Osteoblast (primary cell): Measurements from ENCODE around the gene OR4P4. TPM values are rescaled to one million over a fixed set of nuclear protein-coding genes. Genes with fewer than 3 reads are reported as not detected.

Experiments used
- DNase-seq: peaks from one replicate; pipeline ENCODE4 v3.0.0; 2011; ENCODE audit warnings: low spot score, mixed read lengths; ENCODE audit not compliant: insufficient read length; ENCODE audit errors: missing footprints
- H2AFZ ChIP-seq: 2 replicates; pipeline ENCODE4 v1.6.0; 2011; ENCODE audit warnings: mild to moderate bottlenecking, low read length
- H3K27ac ChIP-seq: 2 replicates; pipeline ENCODE4 v1.5.1; 2011; ENCODE audit warnings: mild to moderate bottlenecking, low read depth, low read length, moderate library complexity
- H3K27me3 ChIP-seq: 2 replicates; pipeline ENCODE4 v1.6.0; 2012; ENCODE audit warnings: mild to moderate bottlenecking, control low read depth, inconsistent platforms, low read length, moderate library complexity; ENCODE audit not compliant: insufficient read depth
- H3K36me3 ChIP-seq: 2 replicates; pipeline ENCODE4 v1.5.1; 2011; ENCODE audit warnings: mild to moderate bottlenecking, low read length, control low read depth, moderate library complexity; ENCODE audit not compliant: insufficient read depth
- H3K4me1 ChIP-seq: 2 replicates; pipeline ENCODE4 v1.5.1; 2011; ENCODE audit warnings: mild to moderate bottlenecking, low read length, control low read depth, moderate library complexity; ENCODE audit not compliant: insufficient read depth
- H3K4me2 ChIP-seq: 2 replicates; pipeline ENCODE4 v1.6.0; 2011; ENCODE audit warnings: mild to moderate bottlenecking, low read length; ENCODE audit not compliant: insufficient read depth
- H3K4me3 ChIP-seq: fragments of 200-600 bp; sonication (generic); 3 replicates; pipeline ENCODE4 v1.5.1; 2012; ENCODE audit warnings: mild to moderate bottlenecking, low read length, inconsistent platforms; ENCODE audit not compliant: insufficient read depth
- H3K79me2 ChIP-seq: 2 replicates; pipeline ENCODE4 v1.6.0; 2012; ENCODE audit warnings: mild to moderate bottlenecking, low read length, control low read depth, inconsistent platforms; ENCODE audit not compliant: insufficient read depth
- H3K9me3 ChIP-seq: 2 replicates; pipeline ENCODE4 v1.5.1; 2011; ENCODE audit warnings: low read depth, low read length, control low read depth
- H4K20me1 ChIP-seq: 2 replicates; pipeline ENCODE4 v1.6.0; 2012; ENCODE audit warnings: mild to moderate bottlenecking, low read length, control low read depth; ENCODE audit not compliant: insufficient read depth
- total RNA-seq: library from RNA; depleted of rRNA; stranded (reverse); fragments of >200 nt; gene quantifications from 2 replicates; pipeline ENCODE4 v1.2.3, GENCODE V29; 2012
- TF ChIP-seq, protein P1 (sequence below): IDR thresholded peaks from 2 replicates; pipeline ENCODE4 v1.5.1; 2011; ENCODE audit warnings: mild to moderate bottlenecking, low read depth, low read length, moderate library complexity; ENCODE audit errors: extremely low read depth

Gene OR4P4
- not detected in 2 replicates for total RNA-seq

DNA sequence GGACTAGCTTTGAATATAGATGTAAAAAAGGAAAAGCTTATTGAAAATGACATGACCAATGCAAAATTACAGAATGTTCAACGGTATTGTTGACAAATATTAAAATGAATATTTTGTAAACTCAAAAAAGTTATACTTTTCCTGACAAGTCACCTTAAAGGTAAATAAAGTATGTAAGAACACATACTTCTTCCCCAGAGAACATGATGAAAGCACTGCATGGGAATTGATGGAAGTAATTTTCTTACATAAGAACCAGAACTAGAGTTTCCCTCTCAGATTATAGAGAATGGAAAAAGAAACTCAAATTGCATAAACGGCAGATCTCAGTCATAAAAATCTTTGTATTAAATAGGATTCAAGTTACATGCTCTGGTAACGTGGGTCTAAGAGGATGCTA, at the start of gene OR4P4:
TSS of gene OR4P4 (plus strand) at position 301 of the 400 bp plus-strand sequence.
- no peaks in the 10 kb centered on the region for H3K79me2 ChIP-seq
- H3K27me3 ChIP-seq: no peaks in the 10 kb centered on the region
- no peaks in the 10 kb centered on the region for H4K20me1 ChIP-seq
- DNase-seq: no peak
- no peaks in the 10 kb centered on the region for H3K9me3 ChIP-seq
- no peak within 1 kb of the TSS for H2AFZ ChIP-seq
- H3K4me1 ChIP-seq: no peaks in the 10 kb centered on the region
- TF ChIP-seq, protein P1, sequence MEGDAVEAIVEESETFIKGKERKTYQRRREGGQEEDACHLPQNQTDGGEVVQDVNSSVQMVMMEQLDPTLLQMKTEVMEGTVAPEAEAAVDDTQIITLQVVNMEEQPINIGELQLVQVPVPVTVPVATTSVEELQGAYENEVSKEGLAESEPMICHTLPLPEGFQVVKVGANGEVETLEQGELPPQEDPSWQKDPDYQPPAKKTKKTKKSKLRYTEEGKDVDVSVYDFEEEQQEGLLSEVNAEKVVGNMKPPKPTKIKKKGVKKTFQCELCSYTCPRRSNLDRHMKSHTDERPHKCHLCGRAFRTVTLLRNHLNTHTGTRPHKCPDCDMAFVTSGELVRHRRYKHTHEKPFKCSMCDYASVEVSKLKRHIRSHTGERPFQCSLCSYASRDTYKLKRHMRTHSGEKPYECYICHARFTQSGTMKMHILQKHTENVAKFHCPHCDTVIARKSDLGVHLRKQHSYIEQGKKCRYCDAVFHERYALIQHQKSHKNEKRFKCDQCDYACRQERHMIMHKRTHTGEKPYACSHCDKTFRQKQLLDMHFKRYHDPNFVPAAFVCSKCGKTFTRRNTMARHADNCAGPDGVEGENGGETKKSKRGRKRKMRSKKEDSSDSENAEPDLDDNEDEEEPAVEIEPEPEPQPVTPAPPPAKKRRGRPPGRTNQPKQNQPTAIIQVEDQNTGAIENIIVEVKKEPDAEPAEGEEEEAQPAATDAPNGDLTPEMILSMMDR: no peak
- H3K4me2 ChIP-seq: no peak within 1 kb of the TSS
- no peak within 1 kb of the TSS for H3K4me3 ChIP-seq
- no peaks in the 10 kb centered on the region for H3K36me3 ChIP-seq
- no peak within 1 kb of the TSS for H3K27ac ChIP-seq

DNA sequence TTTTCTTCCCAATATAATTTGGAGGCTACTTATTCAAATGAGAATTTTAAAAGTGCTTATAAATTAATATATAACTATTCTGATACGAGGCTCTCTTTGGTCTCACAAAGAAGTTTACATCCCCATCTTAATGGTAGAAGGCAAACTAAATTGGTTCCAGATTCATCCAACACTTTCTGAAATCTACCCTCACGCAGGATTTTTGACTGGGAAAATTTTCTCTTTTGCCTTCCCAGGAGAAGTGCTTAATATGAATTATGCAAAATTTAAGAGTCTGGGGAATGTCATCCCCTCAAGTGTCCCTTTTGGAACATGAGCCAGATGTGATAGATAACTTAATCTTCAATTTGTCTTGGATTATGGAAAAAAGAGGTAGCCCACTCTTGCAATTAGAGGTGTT, 27.4 kb upstream of the OR4P4 start, which contains the start of gene OR4C11:
TSS of gene OR4C11 (minus strand) at position 101 of the 400 bp plus-strand sequence. CDS start 3,272 bp downstream, outside the sequence.
- no peaks in the 10 kb centered on the region for H3K79me2 ChIP-seq
- H3K9me3 ChIP-seq: no peaks in the 10 kb centered on the region
- no peak for DNase-seq
- no peaks in the 10 kb centered on the region for H3K4me1 ChIP-seq
- H3K27me3 ChIP-seq: no peaks in the 10 kb centered on the region
- TF ChIP-seq, protein P1: no peak
- no peak within 1 kb of the TSS for H3K4me3 ChIP-seq
- H4K20me1 ChIP-seq: no peaks in the 10 kb centered on the region
- H3K27ac ChIP-seq: no peak within 1 kb of the TSS
- H3K4me2 ChIP-seq: no peak within 1 kb of the TSS
- H2AFZ ChIP-seq: no peak within 1 kb of the TSS
- no peaks in the 10 kb centered on the region for H3K36me3 ChIP-seq

DNA sequence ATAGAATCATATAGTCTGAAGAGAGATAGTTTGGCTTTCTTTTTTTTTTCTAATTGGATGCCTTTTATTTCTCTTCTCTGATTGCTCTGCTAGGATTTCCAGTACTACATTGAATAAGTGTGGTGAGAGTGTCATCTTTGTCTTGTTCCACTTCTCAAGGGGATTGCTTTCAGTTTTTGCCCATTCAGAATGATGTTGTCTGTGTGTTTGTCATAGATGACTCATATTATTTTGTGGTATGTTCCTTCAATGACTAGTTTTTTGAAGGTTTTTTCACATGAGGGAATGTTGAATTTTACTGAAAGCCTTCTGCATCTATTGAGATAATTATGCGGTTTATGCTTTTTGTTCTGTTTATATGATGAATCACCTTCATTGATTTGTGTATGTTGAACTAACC, 10.4 kb upstream of the OR4P4 start:
- Histone ChIP-seq H4K20me1 (no peaks in the 10 kb centered on the region), H3K4me2 (no peak overlapping the region), H3K36me3 (no peaks in the 10 kb centered on the region), H3K9me3 (no peaks in the 10 kb centered on the region), H3K4me3 (no peak overlapping the region), H3K79me2 (no peaks in the 10 kb centered on the region), H2AFZ (no peak overlapping the region), H3K4me1 (no peaks in the 10 kb centered on the region), H3K27ac (no peak overlapping the region), H3K27me3 (no peaks in the 10 kb centered on the region)
- DNase-seq: no peak
- TF ChIP-seq, protein P1: no peak

DNA sequence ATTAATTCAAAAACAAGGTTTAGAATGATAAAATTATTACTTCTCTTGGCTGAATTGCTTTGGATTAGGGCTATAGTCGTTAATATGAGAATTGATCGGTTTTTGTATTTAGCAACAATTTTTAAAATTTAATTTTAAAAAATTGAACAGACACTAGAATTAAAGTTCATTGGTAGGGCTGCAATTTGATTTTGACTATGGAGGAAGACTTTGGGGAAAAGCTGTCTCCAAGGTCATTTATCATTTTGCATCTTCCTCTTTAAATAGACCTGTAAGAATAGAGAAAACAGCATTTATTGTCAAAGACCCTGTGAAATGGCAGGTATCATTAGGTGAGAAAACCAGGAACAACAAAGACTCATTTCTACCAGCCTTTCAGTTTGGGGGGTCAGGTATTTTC, 13.1 kb downstream of the OR4P4 start, which contains the start of gene OR4S2:
TSS of gene OR4S2 (plus strand) at position 301 of the 400 bp plus-strand sequence. CDS start 2,577 bp downstream, outside the sequence.
- Histone ChIP-seq H3K36me3 (no peaks in the 10 kb centered on the region), H3K4me2 (no peak within 1 kb of the TSS), H3K79me2 (no peaks in the 10 kb centered on the region), H3K27me3 (no peaks in the 10 kb centered on the region), H2AFZ (no peak within 1 kb of the TSS), H3K27ac (no peak within 1 kb of the TSS), H3K9me3 (no peaks in the 10 kb centered on the region), H4K20me1 (no peaks in the 10 kb centered on the region), H3K4me3 (no peak within 1 kb of the TSS), H3K4me1 (no peaks in the 10 kb centered on the region)
- TF ChIP-seq, protein P1: no peak
- DNase-seq: no peak
